Hematopoietic multipotent progenitor cell treated with erythropoietin and hydrocortisone succinate and interleukin-3 and kit ligand, for 8 days (in vitro differentiated cells): ENCODE measurements around the gene NR1I3.
"Not testable (repeated sequence)": the region's sequence is repeated elsewhere in the genome, so short reads cannot be mapped to it uniquely, and the experiment has no call there.

Experiments
- DNase-seq: peaks from one replicate; pipeline ENCODE4 v3.0.0-alpha.2; 2015

NR1I3 gene

GRCh38 chr1:161250100-161250499 lies 12.1 kb upstream of the NR1I3 start:
- DNase-seq: not testable (repeated sequence)

DNA sequence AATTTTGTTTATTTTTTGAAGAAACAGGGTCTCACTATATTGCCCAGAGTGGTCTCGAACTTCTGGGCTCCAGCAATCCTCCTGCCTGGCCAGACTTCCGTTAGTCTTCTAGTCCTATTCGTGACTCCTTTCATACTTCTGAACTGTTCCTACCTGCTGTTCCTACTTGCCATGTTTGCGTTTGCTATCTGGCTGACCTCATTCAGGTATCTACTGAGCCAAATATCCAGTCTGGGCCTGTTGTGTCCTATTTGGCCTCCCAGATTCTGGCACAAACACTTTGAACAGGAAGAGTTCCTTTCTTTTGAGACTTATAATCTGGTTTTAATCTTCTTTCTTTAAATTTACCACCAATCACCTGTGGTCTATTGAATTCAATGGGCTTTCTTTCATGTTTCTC lies 6.9 kb upstream of the NR1I3 start:
- no peak for DNase-seq

GRCh38 chr1:161242313-161242712 lies 4.3 kb upstream of the NR1I3 start:
- no peak for DNase-seq

GRCh38 chr1:161241682-161242081 lies 3.7 kb upstream of the NR1I3 start:
- no peak for DNase-seq

GRCh38 chr1:161235957-161236775 lies 1.8 kb downstream of the NR1I3 start:
- DNase-seq: no peak

- DNase-seq: no peak
These were observed 4.9 kb downstream of the NR1I3 start for GRCh38 chr1:161233102-161233501.

- no peak for DNase-seq
These were observed 7.2 kb downstream of the NR1I3 start for GRCh38 chr1:161230762-161231161.

- peak; percentile 30 for DNase-seq
These were observed 8.1 kb downstream of the NR1I3 start for GRCh38 chr1:161229896-161230295.

DNA sequence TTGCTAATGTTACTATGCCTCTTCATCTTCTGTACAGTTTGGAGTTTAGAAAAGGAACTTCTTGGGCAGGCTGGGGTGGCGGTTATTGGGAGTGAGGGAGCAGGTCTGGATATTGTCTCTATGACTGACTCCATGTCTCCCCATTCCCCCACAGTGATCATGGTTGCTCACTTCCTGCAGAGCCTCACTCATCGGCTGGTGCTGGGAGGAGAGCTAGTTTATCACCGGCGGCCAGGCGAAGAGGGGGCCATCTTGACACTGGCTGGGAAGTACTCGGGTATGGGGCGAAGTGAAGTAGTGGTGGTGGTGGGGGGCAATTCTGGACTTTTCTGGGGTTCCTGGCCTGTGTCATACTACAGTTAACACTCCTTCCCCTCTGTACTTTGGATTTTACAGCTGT lies 10.0 kb downstream of the NR1I3 start:
- DNase-seq: no peak

DNA sequence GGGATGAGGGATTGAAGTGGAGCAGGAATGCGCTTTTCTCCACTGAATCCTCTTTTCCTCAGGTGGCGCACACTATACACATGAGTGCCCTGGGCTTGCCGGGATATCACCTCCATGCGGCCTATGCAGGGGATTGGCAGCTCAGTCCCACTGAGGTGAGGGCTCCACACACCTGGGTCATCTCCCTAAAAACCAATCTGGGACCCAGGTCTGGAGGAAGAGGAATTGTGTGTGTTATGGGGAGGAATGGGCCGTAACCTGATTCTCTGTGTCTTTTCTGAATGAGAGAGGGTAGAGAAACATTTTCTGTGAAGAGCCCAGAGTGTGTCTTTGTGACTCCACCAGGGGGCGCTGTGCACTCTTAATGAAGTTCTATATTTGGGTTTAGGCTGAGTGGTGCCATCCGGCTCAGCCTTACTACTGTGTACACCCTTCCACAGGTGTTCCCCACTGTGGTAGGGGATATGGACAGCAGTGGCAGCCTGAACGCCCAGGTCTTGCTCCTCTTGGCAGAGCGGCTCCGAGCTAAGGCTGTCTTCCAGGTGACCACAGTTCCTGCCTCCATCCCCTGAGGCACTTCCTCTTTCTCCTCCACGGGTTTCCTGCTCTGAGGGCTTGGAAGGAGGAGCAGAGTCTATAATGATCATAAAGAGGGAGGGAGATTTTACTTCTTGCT lies 10.7 kb downstream of the NR1I3 start:
- peak; percentile 89 for DNase-seq

DNA sequence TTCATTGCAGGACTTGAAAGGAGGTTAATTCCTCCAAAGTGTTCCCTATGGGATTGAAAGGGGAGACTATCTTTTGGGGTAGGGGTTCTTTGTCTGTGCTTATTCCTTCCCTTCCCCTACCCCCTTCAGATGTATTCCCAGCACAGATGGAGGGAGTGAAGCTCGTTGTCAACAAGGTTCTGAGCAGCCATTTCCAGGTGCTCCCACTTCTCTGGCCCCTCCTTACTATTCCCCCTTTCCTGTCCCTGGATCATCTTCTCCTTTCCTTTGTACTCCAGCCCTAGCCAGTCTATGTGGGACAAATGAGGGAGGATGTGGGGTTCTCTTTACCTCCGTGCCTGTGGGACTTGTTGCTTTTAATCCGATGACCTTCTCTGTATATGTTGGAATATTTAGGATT lies 11.2 kb downstream of the NR1I3 start:
- peak; percentile 22 for DNase-seq

DNA sequence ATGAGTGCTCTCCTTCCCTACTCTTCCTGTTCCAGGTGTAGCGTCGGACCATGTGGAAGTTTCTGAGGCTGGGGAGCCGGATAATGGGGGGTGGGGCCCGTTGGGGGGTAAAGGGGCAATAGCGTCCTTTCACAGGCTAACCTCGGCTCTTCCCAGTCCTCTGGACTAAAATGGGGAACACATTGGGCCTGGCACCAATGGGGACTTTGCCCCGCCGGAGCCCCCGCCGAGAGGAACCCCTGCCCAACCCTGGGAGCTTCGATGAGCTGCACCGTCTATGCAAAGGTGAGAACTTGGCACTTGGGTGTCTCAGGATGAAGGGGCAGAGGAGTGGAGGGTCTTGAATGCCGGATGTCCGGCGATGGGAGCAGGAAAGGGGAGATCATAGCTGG lies 11.7 kb downstream of the NR1I3 start:
- DNase-seq: peak; percentile 23

DNA sequence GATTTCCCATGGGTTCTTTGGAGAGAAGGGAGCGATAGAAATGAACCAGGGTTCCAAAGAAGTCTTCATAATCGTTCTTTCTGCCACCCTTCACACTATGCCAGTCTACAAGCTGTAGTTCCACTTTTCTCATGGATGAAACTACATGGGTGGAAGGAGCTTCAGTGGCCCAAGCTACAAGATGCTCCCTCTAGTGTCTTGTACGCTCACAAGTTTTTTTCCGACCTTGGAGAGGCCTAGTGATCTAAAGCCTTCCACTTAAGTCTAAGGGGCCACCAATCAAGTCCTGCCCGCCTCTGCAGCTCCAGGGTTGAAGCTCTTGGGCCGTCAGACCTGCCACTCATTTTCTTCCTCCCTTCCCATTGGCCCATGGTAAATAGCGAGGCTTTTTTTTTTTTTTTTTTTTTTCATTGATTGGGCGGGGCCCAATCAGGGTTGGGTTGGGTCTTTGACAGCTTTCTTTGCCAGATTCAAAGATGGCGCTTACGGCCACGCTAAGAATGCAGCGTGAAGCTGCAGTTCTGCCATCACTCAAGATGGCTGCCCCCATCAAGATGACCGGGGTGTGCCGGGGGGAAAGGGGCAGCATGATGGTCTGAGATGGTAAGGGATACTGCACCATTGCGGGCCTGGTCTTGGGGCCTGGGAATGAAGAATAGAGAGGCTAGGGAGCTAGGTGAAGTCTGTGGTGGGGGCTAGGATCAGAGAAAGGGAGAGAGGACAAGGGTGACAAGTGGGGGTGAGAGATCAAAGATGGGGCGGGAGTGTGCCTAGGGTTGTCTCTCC lies 12.3 kb downstream of the NR1I3 start, which contains the start of gene TOMM40L:
Gene TOMM40L, plus strand, starts transcription at position 527 of the 786 bp plus-strand sequence. CDS start 430 bp downstream, outside the sequence.
- peak; percentile 100 for DNase-seq

GRCh38 chr1:161225178-161225533 lies 12.8 kb downstream of the NR1I3 start:
- DNase-seq: no peak

- not testable (repeated sequence) for DNase-seq
These were observed 13.3 kb downstream of the NR1I3 start for GRCh38 chr1:161224695-161225087.

DNA sequence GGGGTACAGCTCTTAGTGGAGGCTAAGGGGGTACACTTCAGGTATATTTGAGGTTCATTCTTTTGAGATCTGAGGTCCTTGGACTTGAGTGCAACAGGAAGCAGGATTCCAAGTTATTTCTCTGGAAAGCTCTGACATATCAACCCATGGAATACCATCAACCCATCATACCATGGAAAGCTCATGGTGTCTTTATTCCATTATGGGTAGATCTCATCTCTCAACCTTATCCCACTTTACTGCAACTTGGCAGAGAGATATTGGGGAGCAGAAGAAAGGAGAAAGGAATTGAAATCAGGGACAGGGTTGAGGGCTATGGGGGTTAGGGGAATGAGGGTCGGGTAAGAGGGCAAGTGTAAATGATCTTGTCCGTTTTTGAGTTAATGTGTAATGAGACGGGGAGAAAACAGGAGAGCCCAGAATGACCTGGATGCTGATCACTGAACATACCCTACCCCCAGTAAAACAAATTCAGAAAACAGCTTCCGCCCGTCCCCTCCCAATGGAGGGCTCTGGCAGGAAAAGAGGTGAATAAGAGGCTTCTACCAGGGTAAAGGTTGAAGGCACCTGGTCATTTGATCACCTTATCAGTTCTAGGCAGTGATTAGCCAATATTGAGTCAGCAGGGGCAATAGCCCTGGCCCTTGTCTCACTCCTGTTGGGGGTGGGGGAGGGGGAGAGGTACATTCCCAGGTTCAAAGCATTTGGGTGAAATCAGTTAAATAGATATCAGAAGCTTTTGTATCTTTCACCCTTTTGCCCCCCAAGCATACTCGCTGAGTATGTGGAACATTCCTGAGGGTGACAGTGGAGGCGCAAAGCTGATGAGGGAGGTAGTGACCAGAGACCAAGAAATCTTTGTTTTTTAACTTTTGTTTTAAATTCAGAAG lies 14.0 kb downstream of the NR1I3 start:
- no peak for DNase-seq

- DNase-seq: no peak
These were observed 15.6 kb downstream of the NR1I3 start for GRCh38 chr1:161222175-161223019.

- DNase-seq: no peak
These were observed 18.0 kb downstream of the NR1I3 start for GRCh38 chr1:161220002-161220401.

- no peak for DNase-seq
These were observed 18.7 kb downstream of the NR1I3 start for GRCh38 chr1:161219078-161219892.

DNA sequence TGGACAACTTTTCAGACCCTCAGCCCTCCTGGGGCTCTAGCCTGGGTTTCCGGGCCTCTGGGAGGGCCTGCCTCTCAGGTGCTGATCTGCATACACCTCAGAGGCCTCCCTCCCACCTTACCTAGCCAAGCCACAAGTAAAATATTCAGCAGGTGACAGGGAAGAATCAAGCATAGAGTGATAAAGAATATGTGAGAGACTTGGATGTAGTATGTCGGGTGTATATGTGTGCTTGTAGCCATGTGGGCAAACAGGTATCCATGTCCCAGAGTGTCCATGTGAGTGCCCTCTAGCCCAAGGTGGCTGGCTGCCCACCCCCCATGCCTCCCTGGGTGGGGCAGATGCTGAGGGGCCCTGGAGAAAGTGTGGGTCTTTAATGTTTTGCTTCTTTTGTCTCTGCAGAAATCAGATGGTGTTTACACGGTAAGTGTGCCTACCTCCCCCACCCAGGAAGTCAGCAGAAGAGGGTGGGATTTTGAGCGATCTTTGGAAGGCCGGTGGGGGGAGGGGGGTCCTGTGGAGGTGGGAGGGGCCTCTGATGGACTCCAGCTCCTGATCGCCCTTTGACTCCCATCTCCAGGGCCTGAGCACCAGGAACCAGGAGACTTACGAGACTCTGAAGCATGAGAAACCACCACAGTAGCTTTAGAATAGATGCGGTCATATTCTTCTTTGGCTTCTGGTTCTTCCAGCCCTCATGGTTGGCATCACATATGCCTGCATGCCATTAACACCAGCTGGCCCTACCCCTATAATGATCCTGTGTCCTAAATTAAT lies 19.5 kb downstream of the NR1I3 start:
- no peak for DNase-seq
